ENCODE results near the gene TMED10.

The TMED10 gene

GRCh38 chr14:75198291-75198933 lies 22.0 kb upstream of the TMED10 start:
- no peak for TF ChIP-seq REST (IDR thresholded peaks at IDR 0.05; ENCODE audit: insufficient read depth in 1 of 2, low read depth in 2 of 2, low read length in 2 of 2)
- TF ChIP-seq POLR2AphosphoS5 (IDR thresholded peaks at IDR 0.05; ENCODE audit: low read depth, low read length), result no peak
- no peak for TF ChIP-seq FOXP2 (optimal IDR thresholded peaks at IDR 0.05; ENCODE audit: borderline replicate concordance, extremely low read depth, extremely low read length, insufficient read depth)
- TF ChIP-seq TAF1 (IDR thresholded peaks at IDR 0.05; ENCODE audit: borderline replicate concordance, insufficient read depth, low read length), result no peak
- TF ChIP-seq SIN3A (IDR thresholded peaks at IDR 0.05; ENCODE audit: borderline replicate concordance, insufficient read depth, low read length), result no peak

- TF ChIP-seq REST (IDR thresholded peaks at IDR 0.05; ENCODE audit: insufficient read depth in 1 of 2, low read depth in 2 of 2, low read length in 2 of 2), result no peak
- no peak for TF ChIP-seq TAF1 (IDR thresholded peaks at IDR 0.05; ENCODE audit: borderline replicate concordance, insufficient read depth, low read length)
- TF ChIP-seq SIN3A (IDR thresholded peaks at IDR 0.05; ENCODE audit: borderline replicate concordance, insufficient read depth, low read length), result no peak
- TF ChIP-seq FOXP2 (optimal IDR thresholded peaks at IDR 0.05; ENCODE audit: borderline replicate concordance, extremely low read depth, extremely low read length, insufficient read depth), result no peak
- no peak for TF ChIP-seq POLR2AphosphoS5 (IDR thresholded peaks at IDR 0.05; ENCODE audit: low read depth, low read length)
These were observed 20.9 kb upstream of the TMED10 start for GRCh38 chr14:75197338-75197737.

GRCh38 chr14:75196468-75196867 lies 20.1 kb upstream of the TMED10 start:
- TF ChIP-seq FOXP2 (optimal IDR thresholded peaks at IDR 0.05; ENCODE audit: borderline replicate concordance, extremely low read depth, extremely low read length, insufficient read depth) (no peak), POLR2AphosphoS5 (IDR thresholded peaks at IDR 0.05; ENCODE audit: low read depth, low read length) (no peak), SIN3A (IDR thresholded peaks at IDR 0.05; ENCODE audit: borderline replicate concordance, insufficient read depth, low read length) (no peak), REST (IDR thresholded peaks at IDR 0.05; ENCODE audit: insufficient read depth in 1 of 2, low read depth in 2 of 2, low read length in 2 of 2) (no peak), TAF1 (IDR thresholded peaks at IDR 0.05; ENCODE audit: borderline replicate concordance, insufficient read depth, low read length) (no peak)

GRCh38 chr14:75196064-75196463 lies 19.7 kb upstream of the TMED10 start:
- TF ChIP-seq SIN3A (IDR thresholded peaks at IDR 0.05; ENCODE audit: borderline replicate concordance, insufficient read depth, low read length) (no peak), REST (IDR thresholded peaks at IDR 0.05; ENCODE audit: insufficient read depth in 1 of 2, low read depth in 2 of 2, low read length in 2 of 2) (no peak), POLR2AphosphoS5 (IDR thresholded peaks at IDR 0.05; ENCODE audit: low read depth, low read length) (no peak), FOXP2 (optimal IDR thresholded peaks at IDR 0.05; ENCODE audit: borderline replicate concordance, extremely low read depth, extremely low read length, insufficient read depth) (no peak), TAF1 (IDR thresholded peaks at IDR 0.05; ENCODE audit: borderline replicate concordance, insufficient read depth, low read length) (no peak)
